Raji (cell line): Measurements from ENCODE around the gene MIPOL1.

Experiments used
- POLR2A ChIP-seq: IDR thresholded peaks from 2 replicates; pipeline ENCODE4 v1.6.1; 2011; ENCODE audit warnings: low read depth, low read length, control low read depth; ENCODE audit not compliant: insufficient read depth

MIPOL1 gene

DNA sequence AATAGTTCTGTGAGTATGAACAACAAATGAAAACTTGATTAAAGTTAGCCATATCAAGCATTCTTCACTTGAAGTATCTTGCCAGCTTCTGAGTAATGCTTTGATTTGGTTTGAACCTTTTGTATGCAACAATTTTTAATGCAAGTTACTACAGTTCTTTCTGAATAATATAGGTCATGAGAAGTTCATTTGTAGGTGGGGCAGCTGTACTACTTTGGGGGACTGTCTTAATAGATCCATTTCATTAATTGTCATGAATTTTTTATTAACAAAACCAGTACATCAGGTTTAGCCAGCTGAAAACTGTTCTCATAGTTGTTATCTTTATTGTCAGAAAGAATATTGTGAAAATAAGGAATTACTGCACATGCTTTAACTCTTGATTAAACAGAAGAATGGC, 254.6 kb downstream of the MIPOL1 start:
- TF ChIP-seq POLR2A = no peak

DNA sequence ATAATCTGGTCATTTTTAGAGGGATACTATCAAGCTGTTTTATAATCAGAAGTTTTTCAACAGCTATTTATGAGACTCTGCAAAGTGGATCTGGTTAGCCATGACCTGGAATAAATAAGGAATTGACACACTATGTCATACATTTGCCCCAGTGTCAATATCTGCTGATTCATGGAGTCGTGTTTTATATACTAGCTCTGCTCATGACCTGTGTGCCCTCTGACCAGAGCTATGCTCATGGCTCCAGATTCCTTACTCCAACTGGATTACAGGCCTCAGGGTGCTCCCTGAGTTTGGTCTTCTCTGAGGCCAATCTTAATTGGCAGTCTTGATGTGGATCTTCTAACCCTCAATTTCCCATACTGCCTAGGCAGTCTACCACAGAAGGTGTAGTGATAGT, 256.2 kb downstream of the MIPOL1 start:
- TF ChIP-seq POLR2A = no peak

DNA sequence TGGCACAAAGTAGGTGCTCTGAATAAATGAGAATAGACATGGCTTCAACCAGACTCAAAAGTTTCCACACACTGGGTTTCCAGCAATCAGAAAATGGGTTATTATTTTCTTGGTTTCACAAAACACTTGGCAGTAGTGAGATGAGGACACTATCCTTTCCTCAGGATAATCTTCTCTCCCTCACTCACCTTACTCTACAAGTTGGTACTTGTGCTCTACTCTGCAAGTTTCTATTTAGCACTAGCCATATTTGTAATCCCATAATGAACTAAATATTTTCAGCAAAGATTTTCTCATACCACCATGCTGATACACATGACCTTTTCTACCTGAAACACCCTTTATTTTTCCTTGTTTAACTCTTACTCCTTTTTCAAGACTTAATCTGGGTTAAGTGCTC, 259.6 kb downstream of the MIPOL1 start:
- no peak for TF ChIP-seq POLR2A

DNA sequence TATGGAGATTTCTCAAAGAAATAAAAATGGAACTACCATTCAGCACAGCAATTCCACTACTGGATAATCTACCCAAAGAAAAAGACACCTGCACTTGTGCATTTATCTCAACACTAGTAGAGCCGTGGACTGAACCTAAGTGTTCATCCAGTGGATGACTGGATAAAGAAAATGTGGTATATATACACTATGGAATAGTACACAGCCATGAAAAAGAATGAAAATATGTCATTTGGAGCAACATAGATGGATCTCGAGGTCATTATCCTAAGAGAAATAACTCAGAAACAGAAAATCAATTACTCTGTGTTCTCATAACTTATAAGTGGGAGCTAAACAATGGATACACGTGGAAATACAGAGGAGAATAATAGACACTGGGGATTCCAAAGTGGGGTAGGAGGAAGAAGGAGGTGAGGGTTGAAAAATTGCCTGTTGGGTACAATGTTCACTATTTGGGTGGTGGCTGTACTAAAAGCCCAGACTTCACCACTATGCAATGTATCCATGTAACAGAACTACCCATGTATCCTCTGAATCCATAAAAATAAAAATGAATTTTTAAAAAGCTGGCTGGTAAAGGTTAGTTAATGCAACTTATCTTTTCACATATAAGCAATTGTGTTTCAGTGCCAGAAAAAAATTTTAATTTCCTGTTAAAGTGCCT, 266.6 kb downstream of the MIPOL1 start:
- no peak for TF ChIP-seq POLR2A

DNA sequence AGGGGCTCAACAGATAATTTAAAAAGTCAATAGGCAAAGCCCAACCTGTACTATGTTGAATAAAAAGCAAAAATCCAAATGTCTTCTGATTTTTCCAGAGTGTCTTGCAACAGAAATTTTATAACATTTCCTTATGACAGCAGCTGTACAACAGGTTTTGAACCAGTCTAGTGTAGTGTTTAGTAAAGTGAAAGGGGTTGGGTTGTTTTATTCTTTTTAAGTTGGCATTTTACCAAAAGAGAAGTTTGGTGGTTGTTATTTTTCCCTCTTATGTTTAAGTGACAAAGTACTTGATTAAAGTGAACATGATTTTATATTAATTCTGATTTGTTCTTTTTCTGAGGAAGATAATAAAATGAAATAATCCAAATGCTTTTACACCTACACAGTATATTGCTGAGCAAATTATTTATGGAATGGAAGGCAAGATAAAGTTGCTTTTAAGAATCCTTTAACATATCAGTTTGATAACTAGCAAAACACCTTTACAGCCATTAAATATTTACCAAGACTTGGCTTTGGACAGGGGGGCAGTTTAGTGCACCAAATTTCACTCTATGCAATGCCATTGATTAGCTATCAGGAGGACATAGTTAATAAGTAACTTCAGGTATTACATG, 268.4 kb downstream of the MIPOL1 start:
- TF ChIP-seq POLR2A = no peak

DNA sequence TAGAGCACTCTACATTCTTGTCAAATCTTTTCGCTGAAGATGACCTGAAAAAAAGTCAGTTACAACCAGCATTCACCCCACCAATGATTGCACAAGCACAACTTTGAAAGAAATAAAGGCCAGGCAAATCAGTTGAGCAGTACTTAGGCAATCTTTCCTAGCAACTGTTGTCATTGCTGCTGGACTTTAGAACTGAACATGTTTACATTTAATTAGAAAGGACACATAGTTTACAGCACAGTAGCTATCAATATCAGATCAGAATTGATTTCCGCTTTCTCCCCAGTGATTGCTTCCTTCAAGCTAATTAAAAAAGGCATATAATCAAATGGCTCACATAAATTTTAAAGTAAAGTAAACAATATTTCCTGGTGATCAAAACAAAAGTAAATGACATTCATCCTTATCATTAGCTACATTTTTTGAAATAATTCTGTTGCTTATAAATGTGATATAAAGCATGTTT, 268.9 kb downstream of the MIPOL1 start:
- no peak for TF ChIP-seq POLR2A

DNA sequence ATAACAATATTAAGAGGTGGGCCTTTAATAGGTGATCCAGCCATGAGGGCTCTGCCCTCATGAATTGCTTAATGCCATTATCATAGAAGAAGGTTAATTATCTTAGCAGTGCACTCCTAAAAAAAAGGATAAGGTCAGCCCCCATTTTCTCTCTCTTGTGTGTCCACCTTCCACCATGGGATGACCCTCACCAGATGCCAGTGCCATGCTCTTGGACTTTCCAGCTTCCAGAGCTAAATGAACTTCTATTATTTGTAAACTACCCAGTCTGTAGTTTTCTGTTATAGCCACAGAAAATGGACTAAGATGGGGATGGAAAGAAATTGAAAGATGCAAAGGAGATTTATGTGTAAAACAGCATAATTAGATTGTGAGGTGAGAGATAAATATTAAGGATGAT, 271.9 kb downstream of the MIPOL1 start:
- no peak for TF ChIP-seq POLR2A

DNA sequence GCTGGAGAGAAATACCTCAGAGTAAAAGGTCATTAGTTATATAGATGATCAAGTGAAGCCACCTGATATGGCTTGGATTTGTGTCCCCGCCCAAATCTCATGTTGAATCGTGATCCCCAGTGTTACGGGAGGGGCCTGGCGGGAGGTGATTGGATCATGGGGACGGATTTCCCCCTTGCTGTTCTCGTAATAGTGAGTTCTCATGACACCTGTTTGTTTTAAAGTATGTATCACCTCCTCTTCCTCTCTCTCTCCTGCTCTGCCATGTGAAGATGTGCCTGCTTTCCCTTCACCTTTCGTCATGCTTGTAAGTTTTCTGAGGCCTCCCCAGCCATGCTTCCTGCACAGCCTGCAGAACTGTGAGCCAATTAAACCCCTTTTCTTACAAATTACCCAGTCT, 272.5 kb downstream of the MIPOL1 start:
- no peak for TF ChIP-seq POLR2A

DNA sequence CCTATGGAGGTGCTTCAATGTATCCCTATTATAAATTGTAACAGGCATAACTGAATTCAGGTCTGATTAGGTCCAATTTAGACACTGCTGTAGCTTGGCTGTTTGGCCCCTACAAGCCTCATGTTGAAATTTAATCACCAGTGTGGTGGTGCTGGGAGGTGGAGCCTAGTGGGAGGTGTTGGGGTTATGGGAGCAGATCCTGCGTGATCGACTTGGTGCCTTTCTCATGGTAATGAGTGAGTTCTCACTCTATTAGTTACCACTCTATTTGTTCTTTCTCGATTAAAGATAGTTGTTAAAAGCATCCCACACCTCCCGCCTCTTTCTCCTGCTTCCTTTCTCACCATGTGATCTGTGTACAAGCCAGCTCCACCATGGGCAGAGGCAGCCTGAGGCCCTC, 275.2 kb downstream of the MIPOL1 start:
- no peak for TF ChIP-seq POLR2A

DNA sequence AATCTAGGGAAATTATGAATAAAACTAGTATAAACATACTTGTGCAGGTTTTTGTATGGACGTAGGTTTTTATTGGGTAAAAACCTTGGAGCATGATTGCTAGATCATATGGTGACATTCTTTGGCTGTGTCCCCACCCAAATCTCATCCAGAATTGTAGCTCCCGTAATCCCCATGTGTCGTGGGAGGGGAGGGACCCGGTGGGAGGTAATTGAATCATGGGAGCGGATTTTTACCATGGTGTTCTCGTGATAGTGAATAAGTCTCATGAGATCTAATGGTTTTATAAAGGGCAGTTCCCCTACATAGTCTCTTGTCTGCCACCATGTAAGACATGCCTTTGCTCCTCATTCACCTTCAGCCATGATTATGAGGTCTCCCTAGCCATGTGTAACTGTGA, 276.5 kb downstream of the MIPOL1 start:
- no peak for TF ChIP-seq POLR2A

DNA sequence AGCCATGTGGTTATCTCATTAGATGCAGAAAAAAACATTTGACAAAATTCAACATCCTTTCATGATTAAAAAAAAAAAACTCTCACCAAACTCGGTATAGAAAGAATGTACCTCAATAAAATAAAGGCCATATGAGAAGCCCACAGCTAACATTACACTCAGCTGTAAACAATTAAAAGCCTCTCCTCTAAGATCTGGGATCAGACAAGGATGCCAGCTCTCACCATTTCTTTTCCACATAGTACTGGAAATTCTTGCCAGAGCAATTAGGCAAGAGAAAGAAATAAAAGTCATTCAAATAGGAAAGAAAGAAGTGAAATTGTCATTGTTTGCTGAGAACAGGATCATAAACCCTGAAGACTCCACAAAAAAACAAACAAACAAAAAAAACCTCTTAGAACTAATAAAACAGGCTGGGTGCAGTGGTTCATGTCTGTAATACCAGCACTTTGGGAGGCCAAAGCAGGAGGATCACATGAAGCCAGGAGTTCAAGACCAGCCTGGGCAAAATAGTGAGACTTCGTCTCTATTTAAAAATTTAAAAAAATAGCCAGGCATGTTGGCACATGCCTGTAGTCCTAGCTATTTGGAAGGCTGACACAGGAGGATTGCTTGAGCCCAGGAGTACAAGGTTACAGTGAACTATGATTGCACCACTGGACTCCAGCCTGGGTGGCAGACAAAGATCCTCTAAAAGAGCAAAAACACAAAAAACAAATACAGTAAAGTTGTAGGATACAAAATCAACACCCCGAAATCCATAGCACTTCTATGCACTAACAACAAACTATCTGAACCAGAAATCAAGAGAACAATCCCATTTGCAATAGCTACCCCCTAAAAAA, 282.9 kb downstream of the MIPOL1 start:
- TF ChIP-seq POLR2A = no peak

DNA sequence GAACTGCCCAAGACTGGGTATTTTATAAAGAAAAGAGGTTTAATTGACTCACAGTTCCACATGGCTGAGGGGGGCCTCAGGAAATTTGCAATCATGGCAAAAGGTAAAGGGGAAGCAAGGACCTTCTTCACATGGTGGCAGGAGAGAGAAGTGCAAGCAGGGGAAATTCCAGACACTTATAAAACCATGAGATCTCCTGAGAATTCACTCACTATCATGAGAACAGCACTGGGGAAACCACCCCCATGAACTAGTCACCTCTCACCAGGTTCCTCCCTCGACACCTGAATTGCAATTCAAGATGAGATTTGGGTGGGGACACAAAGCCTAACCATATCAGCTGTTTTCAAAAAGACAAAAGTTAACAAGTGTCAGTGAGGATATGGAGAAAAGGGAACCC, 284.7 kb downstream of the MIPOL1 start:
- no peak for TF ChIP-seq POLR2A

DNA sequence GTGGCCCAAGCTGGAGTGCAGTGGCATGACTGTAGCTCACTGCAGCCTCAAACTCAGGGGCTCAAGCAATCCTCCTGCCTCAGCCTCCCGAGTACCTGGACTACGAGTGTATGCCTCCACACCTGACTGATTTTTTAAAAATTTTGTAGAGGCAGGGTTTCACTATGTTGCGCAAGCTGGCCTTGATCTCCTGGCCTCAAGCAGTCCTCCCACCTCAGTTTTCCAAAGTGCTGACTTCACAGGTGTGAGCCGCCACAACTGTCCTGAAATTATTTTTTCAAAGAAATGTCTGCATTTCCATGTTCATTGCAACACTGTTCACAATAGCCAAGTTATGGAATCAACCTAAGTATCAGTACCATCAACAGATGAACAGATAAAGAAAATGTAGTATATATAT, 285.9 kb downstream of the MIPOL1 start:
- no peak for TF ChIP-seq POLR2A

DNA sequence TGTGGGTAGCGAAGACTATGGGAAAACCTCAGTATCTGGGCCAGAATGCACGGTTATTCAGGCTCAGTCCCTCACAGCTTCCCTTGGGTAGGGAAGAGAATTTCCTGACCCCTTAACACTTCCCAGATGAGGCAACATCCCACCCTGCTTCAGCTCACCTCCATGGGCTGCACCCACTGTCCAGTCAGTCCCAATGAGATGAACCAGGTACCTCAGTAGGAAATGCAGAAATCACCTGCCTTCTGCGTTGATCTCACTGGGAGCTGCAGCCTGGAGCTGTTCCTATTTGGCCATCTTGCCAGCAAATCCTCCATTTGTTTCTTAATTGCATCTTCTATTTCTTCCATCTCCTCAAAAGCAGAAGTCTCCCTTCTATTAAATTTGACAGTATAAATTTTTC, 292.9 kb downstream of the MIPOL1 start:
- no peak for TF ChIP-seq POLR2A

DNA sequence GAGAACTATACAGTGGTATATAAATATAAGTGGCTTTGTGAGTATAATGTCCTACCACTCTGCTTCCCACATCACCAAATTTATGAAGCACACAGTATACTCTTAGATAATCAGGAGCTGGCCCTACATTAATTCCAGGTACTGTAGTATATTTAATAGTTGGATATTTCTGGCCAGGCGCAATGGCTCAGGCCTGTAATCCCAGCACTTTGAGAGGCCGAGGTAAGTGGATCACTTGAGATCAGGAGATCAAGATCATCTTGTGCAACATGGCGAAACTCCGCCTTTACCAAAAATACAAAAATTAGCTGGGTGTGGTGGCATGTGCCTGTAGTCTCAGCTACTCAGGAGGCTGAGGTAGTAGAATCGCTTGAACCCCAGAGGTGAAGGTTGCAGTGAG, 293.3 kb downstream of the MIPOL1 start:
- TF ChIP-seq POLR2A = no peak

DNA sequence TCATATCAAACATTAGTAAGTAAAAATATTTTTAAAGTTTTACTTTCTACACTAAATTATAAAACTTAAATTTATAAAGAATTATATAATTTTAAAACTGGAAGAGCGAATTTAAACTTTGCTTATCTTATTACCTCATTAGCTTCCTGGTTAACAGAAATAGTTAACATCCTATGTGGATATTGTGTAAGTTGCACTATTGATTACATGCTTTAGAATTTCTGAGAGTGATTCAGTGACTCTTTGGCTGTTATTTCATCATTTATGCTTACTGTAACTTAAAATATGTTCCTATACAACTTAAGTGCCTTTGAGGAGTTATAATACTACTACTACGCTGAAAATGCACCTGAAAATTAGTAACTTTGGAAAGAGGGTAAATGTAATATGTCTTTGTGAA, 295.9 kb downstream of the MIPOL1 start:
- TF ChIP-seq POLR2A = no peak
